Esophagus (tissue), 2 donors: ENCODE data around the gene TBPL1. TPM values are rescaled to one million over a fixed set of nuclear protein-coding genes. Genes with fewer than 3 reads are reported as not detected.
A peak's percentile ranks its signal among the peaks of the same experiment; 100 is the strongest.
"Not testable (repeated sequence)": the region's sequence is repeated elsewhere in the genome, so short reads cannot be mapped to it uniquely, and the experiment has no call there.

Experiments
- H3K27ac ChIP-seq, 2 donors: one replicate each; pipeline ENCODE4 v1.5.1; 2013; ENCODE audit warnings: low read depth in 2 of 2, mild to moderate bottlenecking in 2 of 2, inconsistent platforms in 1 of 2, low read length in 1 of 2, moderate library complexity in 1 of 2
- H3K27me3 ChIP-seq, 2 donors: one replicate each; pipeline ENCODE4 v1.6.1; 2013; ENCODE audit warnings: low read length in 2 of 2, control low read depth in 1 of 2, mild to moderate bottlenecking in 1 of 2; ENCODE audit not compliant: insufficient read depth in 2 of 2, control insufficient read depth in 1 of 2
- H3K36me3 ChIP-seq, 2 donors: one replicate each; pipeline ENCODE4 v1.6.1; 2013; ENCODE audit warnings: low read length in 1 of 2; ENCODE audit not compliant: control insufficient read depth in 2 of 2, insufficient read depth in 2 of 2
- H3K4me1 ChIP-seq, 2 donors: one replicate each; pipeline ENCODE4 v1.6.1; 2013; ENCODE audit warnings: low read length in 1 of 2; ENCODE audit not compliant: control insufficient read depth in 2 of 2, insufficient read depth in 2 of 2
- H3K4me3 ChIP-seq, 2 donors: one replicate each; pipeline ENCODE4 v1.5.1; 2013; ENCODE audit warnings: low read length in 2 of 2, mild to moderate bottlenecking in 2 of 2, low read depth in 1 of 2, moderate library complexity in 1 of 2
- H3K9me3 ChIP-seq, 2 donors: one replicate each; pipeline ENCODE4 v1.6.1; 2013; ENCODE audit warnings: mild to moderate bottlenecking in 2 of 2, low read depth in 1 of 2, low read length in 1 of 2, moderate library complexity in 1 of 2; ENCODE audit not compliant: control insufficient read depth in 2 of 2, insufficient read depth in 1 of 2
- WGBS, 2 donors: extraction: QIAGEN DNeasy Blood & Tissue Kit; methylation state at CpG; one replicate each; pipeline ENCODE4 v1.1.7; 2013; 5-methylcytosine and 5-hydroxymethylcytosine counted together
- polyA plus RNA-seq, 2 donors: library from polyadenylated mRNA; stranded (reverse); fragments of 200-250 nt; gene quantifications; one replicate each; pipeline ENCODE4 v1.2.3, GENCODE V29; 2013
- donor health status: healthy with polysubstance abuse.
- donor health status: Bipolar disorder and iron deficiency.

Gene TBPL1
- polyA plus RNA-seq, 2 donors: 13.1 to 16.1 TPM

DNA sequence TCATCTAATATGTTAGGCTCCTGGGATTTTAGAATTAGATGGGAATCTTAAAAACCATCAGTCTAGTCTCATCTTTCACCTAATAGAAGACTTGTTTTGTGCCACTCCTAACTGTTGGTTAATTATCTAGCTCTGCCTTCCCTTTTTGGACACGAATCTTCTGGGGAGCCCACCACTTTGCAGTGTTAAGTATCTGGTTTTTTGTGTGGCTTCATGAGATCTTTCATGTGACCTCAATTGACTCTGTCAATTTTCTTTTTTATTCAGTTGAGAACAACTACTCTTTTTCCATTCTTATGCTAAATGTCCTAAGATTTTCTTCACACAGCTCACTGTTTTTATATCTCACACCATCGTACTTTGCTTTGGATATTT, 16.9 kb downstream of the TBPL1 start:
- Histone ChIP-seq H3K27ac (no peak overlapping the region), H3K4me1 (no peaks in the 10 kb centered on the region), H3K4me3 (no peak overlapping the region), H3K27me3 (no peaks in the 10 kb centered on the region), H3K9me3 (no peaks in the 10 kb centered on the region), H3K36me3 (no peaks in the 10 kb centered on the region)
- WGBS, 2 donors: 71 to 80% methylated on average over 2 of the region's 2 CpGs

DNA sequence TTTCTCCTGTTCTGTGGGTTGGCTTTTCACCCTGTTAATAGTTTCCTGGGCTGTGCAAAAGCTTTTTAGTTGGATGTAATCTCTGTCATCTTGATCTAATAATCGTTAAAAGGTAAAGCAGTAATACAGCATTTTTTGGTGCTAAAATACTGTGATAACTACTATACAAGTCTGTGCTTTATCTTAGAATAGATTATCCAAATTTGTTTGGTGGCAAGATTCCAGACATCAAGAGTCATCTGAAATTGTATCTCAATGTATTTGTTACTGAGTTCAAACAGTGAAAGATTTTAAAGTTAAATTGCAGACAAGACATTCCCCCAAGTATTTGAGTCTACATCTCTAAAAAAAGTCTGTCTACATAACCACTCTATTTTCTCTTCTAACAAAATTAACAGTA, 18.8 kb downstream of the TBPL1 start:
- H3K4me1 ChIP-seq: no peaks in the 10 kb centered on the region
- 55 to 68% methylated on average over 1 of the region's 1 CpG for WGBS, 2 donors
- H3K27ac ChIP-seq: no peak overlapping the region
- no peaks in the 10 kb centered on the region for H3K36me3 ChIP-seq
- H3K27me3 ChIP-seq: no peaks in the 10 kb centered on the region
- no peak overlapping the region for H3K4me3 ChIP-seq
- no peaks in the 10 kb centered on the region for H3K9me3 ChIP-seq

- WGBS, 2 donors: 53 to 59% methylated on average over 2 of the region's 2 CpGs
- Histone ChIP-seq H3K9me3 (no peaks in the 10 kb centered on the region), H3K4me3 (no peak overlapping the region)
Measured at GRCh38 chr6:133972388-133972787, 19.4 kb downstream of the TBPL1 start.

GRCh38 chr6:133973109-133973971, 20.3 kb downstream of the TBPL1 start:
- no peak overlapping the region for H3K4me3 ChIP-seq
- no peak overlapping the region for H3K27ac ChIP-seq
- H3K9me3 ChIP-seq: no peaks in the 10 kb centered on the region
- no peaks in the 10 kb centered on the region for H3K4me1 ChIP-seq
- 2 to 3% methylated on average over 4 of the region's 4 CpGs for WGBS, 2 donors
- H3K36me3 ChIP-seq: no peaks in the 10 kb centered on the region
- H3K27me3 ChIP-seq: no peaks in the 10 kb centered on the region

More at GRCh38 chr6:133972388-133972787, 19.4 kb downstream of the TBPL1 start:
- Histone ChIP-seq H3K27me3 (no peaks in the 10 kb centered on the region), H3K27ac (no peak overlapping the region), H3K36me3 (no peaks in the 10 kb centered on the region), H3K4me1 (no peaks in the 10 kb centered on the region)

GRCh38 chr6:133977983-133978895, 25.2 kb downstream of the TBPL1 start:
- Histone ChIP-seq H3K27ac (no peak overlapping the region), H3K4me1 (no peaks in the 10 kb centered on the region), H3K27me3 (no peaks in the 10 kb centered on the region), H3K9me3 (no peaks in the 10 kb centered on the region), H3K36me3 (peaks cover 0 to 4% of the 10 kb centered on the region in 2 donors), H3K4me3 (no peak overlapping the region)
- 24 to 26% methylated on average over 2 of the region's 2 CpGs for WGBS, 2 donors

GRCh38 chr6:133978896-133979240, 25.8 kb downstream of the TBPL1 start:
- Histone ChIP-seq H3K4me1 (no peaks in the 10 kb centered on the region), H3K27me3 (no peaks in the 10 kb centered on the region), H3K9me3 (no peaks in the 10 kb centered on the region), H3K27ac (no peak overlapping the region), H3K4me3 (no peak overlapping the region), H3K36me3 (peaks cover 3 to 5% of the 10 kb centered on the region in 2 donors)
- WGBS, 2 donors: 41 to 55% methylated on average over 2 of the region's 2 CpGs

DNA sequence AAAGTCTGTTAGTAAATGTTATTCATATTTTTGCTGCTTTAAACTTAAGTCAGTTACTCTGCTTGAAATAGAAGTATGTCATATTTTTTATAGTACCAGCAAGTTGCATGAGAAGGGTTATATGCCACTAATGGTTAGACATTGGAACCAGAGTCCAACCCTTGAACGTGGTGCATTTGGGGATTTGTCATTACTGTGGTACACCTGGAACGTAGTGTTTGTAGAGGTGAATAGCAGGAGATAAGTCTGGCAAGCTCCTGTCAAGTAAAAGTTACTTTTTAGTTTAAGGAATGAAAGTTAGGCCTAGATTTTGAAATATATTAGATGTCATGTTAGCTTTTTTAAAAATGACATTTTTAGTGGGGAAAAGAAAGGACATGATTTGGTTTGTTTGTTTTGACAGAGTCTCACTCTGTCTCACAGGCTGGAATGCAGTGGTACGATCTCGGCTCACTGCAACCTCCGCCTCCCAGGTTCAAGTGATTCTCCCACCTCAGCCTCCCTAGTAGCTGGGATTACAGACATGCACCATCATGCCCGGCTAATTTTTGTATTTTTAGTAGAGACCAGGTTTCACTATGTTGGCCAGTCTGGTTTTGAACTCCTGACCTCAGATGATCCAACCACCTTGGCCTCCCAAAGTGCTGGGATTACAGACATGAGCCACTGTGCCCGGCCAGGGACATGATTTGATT, 26.4 kb downstream of the TBPL1 start:
- not testable (repeated sequence) for H3K36me3 ChIP-seq, H3K9me3 ChIP-seq, H3K27me3 ChIP-seq, H3K4me1 ChIP-seq, H3K4me3 ChIP-seq, H3K27ac ChIP-seq
- 85 to 90% methylated on average over 7 of the region's 7 CpGs for WGBS, 2 donors

GRCh38 chr6:133980168-133980567, 27.1 kb downstream of the TBPL1 start:
- H3K4me1 ChIP-seq: no peaks in the 10 kb centered on the region
- no peak overlapping the region for H3K4me3 ChIP-seq
- H3K27ac ChIP-seq: no peak overlapping the region
- H3K36me3 ChIP-seq: peaks cover 3 to 5% of the 10 kb centered on the region in 2 donors
- no peaks in the 10 kb centered on the region for H3K9me3 ChIP-seq
- H3K27me3 ChIP-seq: no peaks in the 10 kb centered on the region
- WGBS, 2 donors: 93% methylated on average over 3 of the region's 3 CpGs

DNA sequence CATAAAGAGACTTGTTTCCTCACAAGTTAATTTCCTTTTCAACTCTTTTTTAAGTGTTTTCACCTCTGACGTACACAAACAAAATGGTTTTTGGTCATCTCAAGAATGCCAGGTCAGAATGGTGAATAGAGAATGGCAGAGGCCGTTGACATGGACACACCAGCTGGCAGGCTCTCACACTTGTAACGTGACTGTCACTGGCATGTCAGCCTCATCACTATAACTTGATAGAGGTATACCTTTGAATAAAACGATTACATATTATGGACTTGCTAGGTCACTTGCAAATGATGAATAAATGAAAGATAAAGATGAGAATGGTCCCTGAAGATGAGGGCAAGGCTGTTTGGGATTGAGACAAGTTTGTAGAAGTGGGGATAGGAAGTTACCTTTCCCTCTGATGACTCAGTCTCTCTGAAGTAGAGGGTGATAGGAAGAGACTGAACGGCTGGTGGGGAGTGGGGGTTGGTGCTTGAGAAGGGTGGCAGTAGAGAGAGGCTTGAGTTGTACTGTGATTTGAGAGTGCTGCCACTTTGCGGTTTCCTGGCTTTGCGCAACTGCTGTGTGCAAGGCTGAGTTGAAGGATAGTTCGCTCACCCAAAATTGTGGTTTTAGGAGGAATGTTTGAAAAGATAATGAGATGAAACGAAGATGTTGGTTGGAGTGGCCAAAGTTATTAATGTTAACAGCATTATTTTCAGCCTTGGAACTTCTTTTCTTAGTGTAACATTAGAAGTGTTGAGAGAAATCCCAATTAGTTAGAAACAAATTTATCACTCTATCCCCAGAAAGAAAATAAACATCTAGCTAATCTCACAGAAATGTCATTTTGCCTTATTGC, 30.3 kb downstream of the TBPL1 start:
- H3K4me1 ChIP-seq: no peaks in the 10 kb centered on the region
- no peaks in the 10 kb centered on the region for H3K27me3 ChIP-seq
- no peak overlapping the region for H3K4me3 ChIP-seq
- no peaks in the 10 kb centered on the region for H3K9me3 ChIP-seq
- H3K36me3 ChIP-seq: peaks cover 3 to 5% of the 10 kb centered on the region in 2 donors
- WGBS, 2 donors: 73 to 74% methylated on average over 9 of the region's 9 CpGs
- peak overlapping the region in 1 of 2 donors; percentile 13 for H3K27ac ChIP-seq
